DLD1 (cell line): ENCODE data around the gene IQGAP2.
"Not testable (repeated sequence)": the region's sequence is repeated elsewhere in the genome, so short reads cannot be mapped to it uniquely, and the experiment has no call there.

Experiments
- in situ Hi-C: cut with HindIII; loops from 2 replicates; pipeline ENCODE4 v1.10.0; 2017; ENCODE audit warnings: low sequenced_read_pairs

Gene IQGAP2

GRCh38 chr5:76733049-76733417 lies 329.9 kb downstream of the IQGAP2 start:
- in situ Hi-C loops: no loop called here

- in situ Hi-C loops: no loop called here
Observed at GRCh38 chr5:76735762-76736545, 332.9 kb downstream of the IQGAP2 start.

- in situ Hi-C loops: no loop called here
Observed at GRCh38 chr5:76736679-76737556, 333.8 kb downstream of the IQGAP2 start.

DNA sequence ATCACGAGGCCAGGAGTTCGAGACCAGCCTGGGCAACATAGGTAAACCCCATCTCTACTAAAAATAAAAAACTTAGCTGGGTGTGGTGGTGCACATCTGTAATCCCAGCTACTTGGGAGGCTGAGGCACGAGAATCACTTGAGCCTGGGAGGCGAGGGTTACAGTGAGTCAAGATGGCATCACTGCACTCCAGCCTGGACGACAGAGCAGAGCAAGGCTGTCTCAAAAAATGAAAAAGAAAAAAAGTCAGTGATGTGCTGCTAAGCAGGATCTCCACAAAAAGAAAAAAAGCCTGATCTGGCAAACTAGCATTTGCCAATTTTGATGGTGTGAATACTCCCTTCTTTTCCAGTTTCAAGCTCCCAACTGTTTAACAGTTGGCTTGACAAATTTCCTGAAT lies 334.8 kb downstream of the IQGAP2 start:
- in situ Hi-C loops: no loop called here

DNA sequence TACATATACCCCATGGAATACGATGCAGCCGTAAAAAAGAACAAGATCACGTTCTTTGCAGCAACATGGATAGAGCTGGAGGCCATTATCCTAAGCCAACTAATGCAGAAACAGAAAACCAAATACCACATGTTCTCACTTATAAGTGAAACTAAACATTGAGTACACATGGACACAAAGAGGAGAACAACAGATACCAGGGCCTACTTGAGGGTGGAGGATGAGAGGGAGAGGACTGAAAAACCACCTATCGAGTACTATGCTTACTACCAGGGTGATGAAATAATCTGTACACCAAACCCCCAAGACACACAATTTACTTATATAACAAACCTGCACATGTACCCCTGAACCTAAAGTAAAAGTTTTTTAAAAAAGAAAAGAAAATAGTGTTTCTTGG lies 338.4 kb downstream of the IQGAP2 start:
- in situ Hi-C loops: not testable (repeated sequence)

GRCh38 chr5:76742583-76742982 lies 339.5 kb downstream of the IQGAP2 start:
- in situ Hi-C loops: no loop called here

- in situ Hi-C loops: no loop called here
Observed at GRCh38 chr5:76744632-76745031, 341.5 kb downstream of the IQGAP2 start.

DNA sequence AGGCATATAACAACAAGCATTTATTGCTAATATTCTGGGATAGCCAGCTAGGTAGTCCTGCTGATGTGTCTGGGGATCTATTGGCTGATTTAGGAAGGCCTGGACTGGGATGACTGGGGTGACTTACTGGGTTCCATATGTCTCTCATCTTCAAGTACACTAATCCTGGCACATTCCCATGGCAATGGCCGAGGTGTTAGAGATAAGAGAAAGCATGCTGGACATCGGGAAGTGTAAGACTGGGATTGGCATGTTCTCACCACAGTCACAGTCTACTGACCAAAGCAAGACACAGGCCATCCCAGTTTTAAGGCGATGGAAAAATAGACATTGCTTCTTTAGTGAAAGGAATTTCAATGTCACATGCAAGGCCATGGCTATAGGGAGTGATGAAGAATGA lies 342.6 kb downstream of the IQGAP2 start:
- in situ Hi-C loops: no loop called here

GRCh38 chr5:76746677-76747076 lies 343.6 kb downstream of the IQGAP2 start:
- in situ Hi-C loops: no loop called here

DNA sequence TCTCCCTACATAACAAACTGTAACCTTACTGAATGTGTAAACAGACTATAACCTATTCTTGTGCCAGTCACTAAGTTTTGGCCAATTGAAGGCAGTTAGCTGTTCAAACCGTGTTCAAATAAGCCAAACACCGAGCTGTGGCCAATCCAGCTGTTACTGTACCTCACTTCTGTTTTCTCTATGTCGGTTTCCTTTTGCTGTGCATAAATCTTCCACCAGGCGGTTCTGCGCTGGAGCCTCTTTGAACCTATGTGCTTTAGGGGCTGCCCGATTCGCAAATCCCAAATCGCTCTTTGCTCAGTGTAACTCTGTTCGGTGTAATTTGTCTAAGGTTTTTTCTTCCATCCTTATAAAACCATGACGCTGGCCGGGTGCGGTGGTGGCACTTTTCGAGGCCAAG lies 344.6 kb downstream of the IQGAP2 start:
- in situ Hi-C loops: no loop called here

DNA sequence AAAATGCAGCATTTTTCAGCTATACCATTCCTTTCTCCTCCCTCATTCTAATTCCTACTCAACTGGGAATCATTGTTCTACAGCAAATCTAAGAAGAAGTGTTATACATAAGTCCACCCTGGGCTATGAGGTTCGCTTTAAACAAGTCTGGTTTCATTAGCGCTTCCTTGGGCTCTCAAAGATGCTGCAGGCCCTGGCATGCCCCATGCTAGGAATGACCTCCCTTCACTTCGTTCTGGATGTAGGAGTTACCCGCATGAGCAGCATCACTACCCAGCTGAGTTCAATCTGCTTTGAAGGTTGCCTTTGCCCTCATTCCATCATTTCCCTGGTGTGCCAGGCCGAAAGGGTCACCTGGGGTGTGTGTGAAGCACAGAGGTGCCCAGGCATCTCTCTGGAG lies 348.2 kb downstream of the IQGAP2 start:
- in situ Hi-C loops: no loop called here

GRCh38 chr5:76754668-76755078 lies 351.6 kb downstream of the IQGAP2 start:
- in situ Hi-C loops: no loop called here

DNA sequence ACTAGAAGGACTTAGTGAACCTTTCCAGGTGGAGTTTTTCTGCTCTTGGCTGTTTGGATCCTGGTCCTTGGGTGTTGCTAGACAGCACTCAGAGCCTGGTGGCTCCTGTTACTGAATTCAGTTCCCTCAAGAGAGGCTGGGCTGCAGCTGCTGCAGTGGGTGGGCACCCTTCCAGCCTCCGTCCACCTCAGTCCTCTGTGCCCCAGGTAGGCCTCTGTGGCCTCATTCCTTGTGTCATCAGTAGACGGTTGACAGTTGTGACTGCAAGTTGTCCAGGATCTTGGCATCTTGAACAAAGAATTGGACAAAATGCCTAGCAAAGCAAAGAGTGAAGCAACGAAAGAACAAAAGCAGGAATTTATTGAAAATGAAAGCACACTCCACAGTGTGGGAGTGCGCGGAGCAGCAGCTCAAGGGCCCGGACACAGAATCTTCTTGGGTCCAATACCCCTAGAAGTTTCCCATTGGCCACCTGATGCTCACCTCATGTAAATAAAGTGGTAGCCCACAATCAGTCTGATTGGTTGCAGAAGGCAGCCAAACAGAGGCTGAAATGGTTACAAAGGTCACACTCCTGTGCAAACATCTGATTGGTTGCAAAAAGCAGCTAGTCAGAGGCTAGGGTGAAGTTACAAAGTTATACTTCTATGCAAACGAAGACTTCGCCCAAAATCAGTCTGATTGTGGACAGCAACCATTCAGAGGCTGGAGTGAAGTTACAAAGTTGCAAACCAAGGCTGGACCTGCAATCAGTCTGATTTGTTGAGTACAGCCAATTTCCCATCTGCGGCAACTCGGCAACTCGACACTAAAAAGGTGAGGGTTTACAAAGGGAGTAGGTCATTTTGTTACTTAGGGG lies 352.9 kb downstream of the IQGAP2 start:
- in situ Hi-C loops: no loop called here

DNA sequence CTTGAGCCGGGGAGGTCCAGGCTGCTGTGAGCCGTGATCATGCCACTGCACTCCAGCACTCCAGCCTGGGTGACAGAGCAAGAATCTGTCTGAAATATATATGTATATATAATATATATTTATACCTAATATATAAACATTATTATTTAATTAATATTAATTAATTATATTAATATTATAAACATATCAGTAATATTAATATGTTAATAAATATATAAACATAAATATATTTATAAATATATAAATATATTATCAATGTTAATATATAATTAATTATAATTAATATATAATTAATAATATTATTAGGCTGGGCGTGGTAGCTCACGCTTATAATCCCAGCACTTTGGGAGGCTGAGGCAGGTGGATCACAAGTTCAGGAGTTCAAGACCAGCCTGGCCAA lies 354.0 kb downstream of the IQGAP2 start:
- in situ Hi-C loops: no loop called here
